Measurements from ENCODE around the gene PFKFB3.

PFKFB3 gene

DNA sequence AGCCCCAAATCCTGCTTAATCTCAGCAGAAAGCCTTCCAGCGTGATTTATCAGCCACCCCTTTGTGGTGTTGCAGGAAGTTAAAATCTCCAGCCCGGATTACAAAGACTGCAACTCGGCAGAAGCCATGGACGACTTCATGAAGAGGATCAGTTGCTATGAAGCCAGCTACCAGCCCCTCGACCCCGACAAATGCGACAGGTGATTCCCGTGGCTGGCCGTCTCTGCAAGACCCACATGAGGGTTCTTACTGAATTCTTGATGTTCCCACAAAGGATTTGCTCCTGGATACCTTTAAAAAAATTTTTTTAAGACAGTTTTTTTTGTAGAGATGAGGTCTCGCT lies 16.7 kb downstream of the PFKFB3 start:
- H4K20me1 ChIP-seq (ENCODE audit: insufficient read depth): no peaks in the 10 kb centered on the region
- H3K4me2 ChIP-seq: no peak overlapping the region
- H2AFZ ChIP-seq (ENCODE audit: low read depth): no peak overlapping the region
- H3K36me3 ChIP-seq (ENCODE audit: insufficient read depth): no peaks in the 10 kb centered on the region; the same call in 1 of the 2 replicates
- H3K4me1 ChIP-seq (ENCODE audit: low read depth, poor library complexity, severe bottlenecking): peaks cover 3% of the 10 kb centered on the region
- no peak for TF ChIP-seq CTCF (conservative IDR thresholded peaks at IDR 0.05; ENCODE audit: low read depth, low read length)
- no peak overlapping the region for H3K9ac ChIP-seq
- no peaks in the 10 kb centered on the region for H3K27me3 ChIP-seq (ENCODE audit: insufficient read depth, low read depth)
- H3K27ac ChIP-seq: no peak overlapping the region
- no peak overlapping the region for H3K4me3 ChIP-seq (IDR thresholded peaks at IDR 0.05; ENCODE audit: insufficient read depth, low read depth, low read length)
- H3K79me2 ChIP-seq (ENCODE audit: insufficient read depth, low read depth): no peaks in the 10 kb centered on the region

- Histone ChIP-seq H3K9ac (no peak overlapping the region), H3K4me1 (ENCODE audit: low read depth, poor library complexity, severe bottlenecking) (peaks cover 3% of the 10 kb centered on the region), H3K27me3 (ENCODE audit: insufficient read depth, low read depth) (no peaks in the 10 kb centered on the region), H3K4me3 (IDR thresholded peaks at IDR 0.05; ENCODE audit: insufficient read depth, low read depth, low read length) (no peak overlapping the region), H4K20me1 (ENCODE audit: insufficient read depth) (no peaks in the 10 kb centered on the region), H3K27ac (no peak overlapping the region), H3K4me2 (no peak overlapping the region), H3K79me2 (ENCODE audit: insufficient read depth, low read depth) (no peaks in the 10 kb centered on the region), H3K36me3 (ENCODE audit: insufficient read depth) (no peaks in the 10 kb centered on the region; the same call in 1 of the 2 replicates), H2AFZ (ENCODE audit: low read depth) (no peak overlapping the region)
- no peak for TF ChIP-seq CTCF (conservative IDR thresholded peaks at IDR 0.05; ENCODE audit: low read depth, low read length)
Observed at GRCh38 chr10:6220418-6221191, 17.9 kb downstream of the PFKFB3 start.

DNA sequence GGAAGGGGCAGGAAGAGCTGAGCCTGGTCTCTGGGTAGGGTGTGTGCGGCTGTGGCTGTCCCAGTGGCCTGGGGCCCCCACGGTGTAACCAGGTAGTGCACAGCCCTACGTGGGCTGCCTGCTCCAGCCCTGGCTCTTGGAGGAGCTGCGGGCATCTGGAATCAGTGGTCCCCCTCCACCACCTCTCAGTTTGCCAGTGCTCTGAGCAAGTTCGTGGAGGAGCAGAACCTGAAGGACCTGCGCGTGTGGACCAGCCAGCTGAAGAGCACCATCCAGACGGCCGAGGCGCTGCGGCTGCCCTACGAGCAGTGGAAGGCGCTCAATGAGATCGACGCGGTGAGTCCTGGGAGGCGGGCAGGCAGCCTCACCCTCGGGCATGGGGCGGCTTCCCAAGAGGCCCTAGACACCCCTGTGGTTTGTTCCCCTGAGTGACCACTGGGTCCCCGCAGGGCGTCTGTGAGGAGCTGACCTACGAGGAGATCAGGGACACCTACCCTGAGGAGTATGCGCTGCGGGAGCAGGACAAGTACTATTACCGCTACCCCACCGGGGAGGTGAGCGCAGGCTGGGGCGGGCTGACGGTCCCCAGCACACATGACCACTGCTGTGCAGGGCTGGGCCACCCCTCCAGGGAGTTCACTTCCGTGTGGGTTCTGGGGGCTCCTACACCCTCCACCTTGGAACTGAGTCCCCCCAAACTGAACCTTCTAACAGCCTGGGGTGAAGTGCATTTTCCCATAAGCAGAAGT lies 18.6 kb downstream of the PFKFB3 start:
- no peaks in the 10 kb centered on the region for H3K27me3 ChIP-seq (ENCODE audit: insufficient read depth, low read depth)
- H3K9ac ChIP-seq: no peak overlapping the region
- H4K20me1 ChIP-seq (ENCODE audit: insufficient read depth): no peaks in the 10 kb centered on the region
- H3K4me1 ChIP-seq (ENCODE audit: low read depth, poor library complexity, severe bottlenecking): peaks cover 3% of the 10 kb centered on the region
- no peak overlapping the region for H3K4me2 ChIP-seq
- no peak overlapping the region for H2AFZ ChIP-seq (ENCODE audit: low read depth)
- H3K79me2 ChIP-seq (ENCODE audit: insufficient read depth, low read depth): no peaks in the 10 kb centered on the region
- TF ChIP-seq CTCF (conservative IDR thresholded peaks at IDR 0.05; ENCODE audit: low read depth, low read length): no peak
- H3K27ac ChIP-seq: no peak overlapping the region
- no peaks in the 10 kb centered on the region; the same call in 1 of the 2 replicates for H3K36me3 ChIP-seq (ENCODE audit: insufficient read depth)
- H3K4me3 ChIP-seq (IDR thresholded peaks at IDR 0.05; ENCODE audit: insufficient read depth, low read depth, low read length): no peak overlapping the region

DNA sequence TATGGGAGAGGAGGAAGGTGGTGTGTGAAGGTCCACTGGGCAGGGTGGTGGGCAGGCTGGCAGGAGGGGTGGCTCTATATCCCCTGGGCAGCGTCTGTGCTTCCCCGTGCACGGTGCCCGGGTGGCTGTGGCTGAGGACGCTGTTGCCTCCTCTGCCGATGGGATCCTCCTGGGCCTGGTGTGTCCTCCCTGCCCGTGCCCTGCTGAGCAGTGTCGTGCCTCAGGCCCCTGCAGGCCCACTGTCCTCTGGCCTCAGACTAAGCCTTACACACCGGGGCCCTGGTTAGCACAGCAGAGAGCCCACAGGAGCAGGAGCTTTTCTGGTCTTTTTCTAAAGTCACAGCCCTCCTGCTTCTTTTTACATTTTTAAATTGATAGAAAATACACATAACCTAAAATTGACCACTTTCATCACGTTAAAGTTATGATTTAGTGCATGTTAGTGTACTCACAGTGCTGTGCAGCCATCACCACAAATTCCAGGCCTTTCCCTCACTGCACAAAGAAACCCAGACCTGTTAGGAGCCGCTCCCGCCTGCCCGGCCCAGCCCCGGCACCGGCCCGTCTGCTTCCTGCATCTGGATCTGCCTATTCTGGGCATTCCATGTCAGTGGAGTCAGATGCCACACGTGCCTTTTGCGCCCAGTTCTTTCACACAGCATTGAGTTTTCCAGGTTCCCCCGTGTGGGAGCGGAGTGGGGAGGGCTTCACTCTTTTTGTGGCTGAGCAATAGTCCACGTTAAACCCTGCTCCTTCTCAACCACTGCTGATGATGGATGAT lies 19.4 kb downstream of the PFKFB3 start:
- H3K36me3 ChIP-seq (ENCODE audit: insufficient read depth): no peaks in the 10 kb centered on the region; the same call in 1 of the 2 replicates

More for the DNA sequence above, 19.4 kb downstream of the PFKFB3 start:
- Histone ChIP-seq H3K79me2 (ENCODE audit: insufficient read depth, low read depth) (no peaks in the 10 kb centered on the region), H3K27me3 (ENCODE audit: insufficient read depth, low read depth) (no peaks in the 10 kb centered on the region), H3K27ac (no peak overlapping the region), H2AFZ (ENCODE audit: low read depth) (no peak overlapping the region), H4K20me1 (ENCODE audit: insufficient read depth) (no peaks in the 10 kb centered on the region), H3K4me2 (no peak overlapping the region), H3K9ac (no peak overlapping the region), H3K4me3 (IDR thresholded peaks at IDR 0.05; ENCODE audit: insufficient read depth, low read depth, low read length) (no peak overlapping the region), H3K4me1 (ENCODE audit: low read depth, poor library complexity, severe bottlenecking) (peaks cover 3% of the 10 kb centered on the region)
- TF ChIP-seq CTCF (conservative IDR thresholded peaks at IDR 0.05; ENCODE audit: low read depth, low read length): no peak
